ENCODE measurements around the gene ID2.

DNA sequence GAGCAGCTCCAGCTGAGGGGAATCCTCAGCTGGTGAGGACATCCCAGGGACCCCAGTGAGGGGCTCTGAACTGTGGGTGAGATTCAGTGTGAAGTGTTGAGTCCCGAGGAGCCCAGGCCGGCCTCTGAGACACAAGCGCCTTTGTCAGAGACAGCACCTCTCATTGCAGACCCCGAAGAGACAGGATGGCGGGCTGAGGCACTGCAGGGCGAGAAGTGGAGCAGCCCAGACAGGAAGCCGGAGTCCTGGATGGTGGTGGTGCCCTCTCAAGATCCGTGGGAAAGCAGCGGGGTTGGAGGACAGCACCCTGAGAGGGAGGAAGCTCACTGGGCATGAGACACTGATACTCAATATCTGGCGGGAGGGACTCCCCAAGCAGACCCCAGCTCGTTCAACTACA, 49.1 kb upstream of the ID2 start:
- TF ChIP-seq, protein P1, sequence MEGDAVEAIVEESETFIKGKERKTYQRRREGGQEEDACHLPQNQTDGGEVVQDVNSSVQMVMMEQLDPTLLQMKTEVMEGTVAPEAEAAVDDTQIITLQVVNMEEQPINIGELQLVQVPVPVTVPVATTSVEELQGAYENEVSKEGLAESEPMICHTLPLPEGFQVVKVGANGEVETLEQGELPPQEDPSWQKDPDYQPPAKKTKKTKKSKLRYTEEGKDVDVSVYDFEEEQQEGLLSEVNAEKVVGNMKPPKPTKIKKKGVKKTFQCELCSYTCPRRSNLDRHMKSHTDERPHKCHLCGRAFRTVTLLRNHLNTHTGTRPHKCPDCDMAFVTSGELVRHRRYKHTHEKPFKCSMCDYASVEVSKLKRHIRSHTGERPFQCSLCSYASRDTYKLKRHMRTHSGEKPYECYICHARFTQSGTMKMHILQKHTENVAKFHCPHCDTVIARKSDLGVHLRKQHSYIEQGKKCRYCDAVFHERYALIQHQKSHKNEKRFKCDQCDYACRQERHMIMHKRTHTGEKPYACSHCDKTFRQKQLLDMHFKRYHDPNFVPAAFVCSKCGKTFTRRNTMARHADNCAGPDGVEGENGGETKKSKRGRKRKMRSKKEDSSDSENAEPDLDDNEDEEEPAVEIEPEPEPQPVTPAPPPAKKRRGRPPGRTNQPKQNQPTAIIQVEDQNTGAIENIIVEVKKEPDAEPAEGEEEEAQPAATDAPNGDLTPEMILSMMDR (conservative IDR thresholded peaks at IDR 0.05; ENCODE audit: low read depth, low read length), result no peak
- TF ChIP-seq EZH2 (IDR thresholded peaks at IDR 0.05; ENCODE audit: borderline replicate concordance, low read depth, low read length, poor library complexity, severe bottlenecking), result no peak
